HUES6 (cell line): ENCODE results near the gene ZNF593.

Source experiments
- H3K27ac ChIP-seq: 2 replicates; pipeline ENCODE4 v1.7.0; 2013; ENCODE audit warnings: low read depth, mild to moderate bottlenecking, low read length, inconsistent platforms
- H3K27me3 ChIP-seq: 2 replicates; pipeline ENCODE4 v1.6.1; 2013; ENCODE audit warnings: low read length; ENCODE audit not compliant: control insufficient read depth, insufficient read depth
- H3K36me3 ChIP-seq: 2 replicates; pipeline ENCODE4 v1.6.1; 2013; ENCODE audit warnings: low read length; ENCODE audit not compliant: control insufficient read depth, insufficient read depth
- H3K4me1 ChIP-seq: 2 replicates; pipeline ENCODE4 v1.6.1; 2013; ENCODE audit warnings: low read length; ENCODE audit not compliant: control insufficient read depth, insufficient read depth
- H3K4me3 ChIP-seq: 2 replicates; pipeline ENCODE4 v1.5.1; 2013; ENCODE audit warnings: low read depth, low read length
- H3K9ac ChIP-seq: one replicate; pipeline ENCODE4 v1.6.1; 2013; ENCODE audit warnings: mild to moderate bottlenecking, low read length
- H3K9me3 ChIP-seq: 2 replicates; pipeline ENCODE4 v1.6.1; 2013; ENCODE audit warnings: low read depth, low read length; ENCODE audit not compliant: control insufficient read depth, insufficient read depth

Gene ZNF593

DNA sequence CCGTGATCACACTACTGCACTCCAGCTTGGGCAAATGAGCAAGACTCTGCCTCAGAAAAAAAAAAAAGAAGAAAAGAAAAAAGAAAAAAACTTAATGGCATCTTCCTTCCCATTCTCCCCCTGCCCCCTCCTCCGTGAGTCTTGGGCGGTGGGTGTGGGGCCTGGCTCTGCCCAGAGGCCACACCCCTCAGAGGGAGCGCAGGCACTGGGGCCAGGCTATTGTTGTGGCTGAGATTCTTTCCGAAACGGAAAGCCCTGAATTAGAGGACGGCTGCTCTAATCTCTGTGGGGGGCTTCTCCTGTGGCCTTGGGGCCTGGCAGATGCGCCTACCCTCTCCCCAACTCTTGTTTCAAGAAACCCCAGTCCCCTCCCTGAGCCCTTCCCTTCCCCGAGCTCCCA, 15.0 kb upstream of the ZNF593 start:
- no peaks in the 10 kb centered on the region for H3K36me3 ChIP-seq
- H3K9ac ChIP-seq: no peak overlapping the region
- H3K27ac ChIP-seq: no peak overlapping the region
- H3K27me3 ChIP-seq: peaks cover 87% of the 10 kb centered on the region
- H3K4me1 ChIP-seq: peaks cover 44% of the 10 kb centered on the region
- no peaks in the 10 kb centered on the region for H3K9me3 ChIP-seq
- peak overlapping the region; percentile 49 for H3K4me3 ChIP-seq

DNA sequence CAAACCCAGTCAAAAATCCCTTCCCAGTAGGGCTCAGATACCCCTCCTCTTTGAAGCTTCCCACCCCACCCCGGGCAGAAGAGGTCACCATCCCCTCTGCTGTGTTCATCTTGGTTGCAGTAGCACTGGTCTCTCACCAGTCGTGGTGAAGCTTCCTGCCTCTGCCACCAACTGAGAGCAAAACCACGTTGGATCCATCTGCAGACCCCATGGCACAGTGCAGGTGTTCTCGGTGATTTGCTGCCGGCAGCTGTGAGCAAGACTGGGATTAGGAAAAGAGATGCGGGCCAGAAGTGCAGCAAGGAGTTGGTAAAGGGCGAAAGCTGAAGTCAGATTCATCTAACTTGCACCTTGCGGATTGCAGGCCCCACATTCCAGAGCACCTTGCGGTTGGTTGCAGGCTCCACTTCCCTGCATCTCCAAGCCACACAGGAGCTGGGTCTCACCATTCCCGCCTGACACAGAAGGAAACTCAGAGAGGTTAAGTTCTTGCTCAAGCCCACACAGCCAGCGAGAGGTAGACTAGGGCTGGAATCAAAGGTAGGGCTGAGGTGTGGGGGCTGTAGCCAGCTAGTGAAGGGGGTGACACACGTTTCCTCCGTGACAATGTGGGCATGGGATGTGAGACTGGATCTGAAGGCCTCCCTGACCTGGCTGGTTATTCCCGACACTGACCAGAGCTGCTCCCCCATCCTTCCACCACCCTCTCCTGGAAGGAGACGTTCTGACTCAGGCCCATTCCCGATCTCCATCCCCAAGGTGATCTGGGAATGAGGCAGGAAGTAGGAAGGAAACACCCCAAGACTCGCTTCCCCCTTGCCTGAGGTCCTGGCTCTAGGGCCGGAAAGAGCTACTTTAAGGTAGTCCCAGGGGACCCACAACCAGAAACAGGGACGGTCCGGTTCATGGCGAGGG, 14.1 kb upstream of the ZNF593 start:
- H3K9ac ChIP-seq: no peak overlapping the region
- H3K27ac ChIP-seq: no peak overlapping the region
- no peaks in the 10 kb centered on the region for H3K9me3 ChIP-seq
- H3K4me3 ChIP-seq: peak overlapping the region; percentile 49
- no peaks in the 10 kb centered on the region for H3K36me3 ChIP-seq
- H3K4me1 ChIP-seq: peaks cover 48% of the 10 kb centered on the region
- peaks cover 88% of the 10 kb centered on the region for H3K27me3 ChIP-seq

DNA sequence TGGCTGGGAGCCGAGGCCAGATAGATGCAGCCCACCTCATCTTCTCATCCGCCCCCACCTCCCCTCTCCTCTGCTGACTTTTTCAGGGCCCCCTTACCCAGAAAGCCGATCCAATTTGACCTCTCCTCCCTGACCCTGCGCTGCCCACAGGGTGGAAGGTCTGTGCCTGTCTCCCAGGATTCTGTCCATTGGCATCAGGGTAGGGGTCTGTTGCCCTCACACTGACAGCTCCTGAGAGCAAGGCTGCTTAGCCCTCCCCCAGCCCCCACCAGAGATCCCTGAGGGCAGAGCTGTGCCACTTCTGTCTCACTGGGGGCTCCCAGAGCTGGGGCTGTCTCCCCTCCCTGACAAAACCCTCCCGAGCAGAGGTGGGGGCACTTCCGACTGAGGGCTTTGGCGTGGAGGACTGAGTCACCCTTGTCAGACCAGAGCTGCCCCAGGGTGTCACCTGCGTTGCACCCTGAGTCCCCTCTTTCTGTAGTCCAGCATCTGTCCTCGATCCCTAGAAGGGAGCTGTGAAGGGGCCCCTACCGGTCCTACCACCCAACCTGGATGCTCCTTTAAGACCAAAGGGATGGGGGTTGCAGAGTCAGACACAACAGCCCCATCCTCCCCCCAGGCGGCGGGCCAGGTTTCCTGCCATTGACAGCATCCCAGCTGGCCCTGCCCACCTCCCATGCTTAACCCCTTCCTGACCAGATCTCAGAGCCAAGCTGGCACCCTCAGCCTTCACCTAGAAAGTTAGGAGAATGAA, 13.2 kb upstream of the ZNF593 start:
- H3K27me3 ChIP-seq: peaks cover 92% of the 10 kb centered on the region

DNA sequence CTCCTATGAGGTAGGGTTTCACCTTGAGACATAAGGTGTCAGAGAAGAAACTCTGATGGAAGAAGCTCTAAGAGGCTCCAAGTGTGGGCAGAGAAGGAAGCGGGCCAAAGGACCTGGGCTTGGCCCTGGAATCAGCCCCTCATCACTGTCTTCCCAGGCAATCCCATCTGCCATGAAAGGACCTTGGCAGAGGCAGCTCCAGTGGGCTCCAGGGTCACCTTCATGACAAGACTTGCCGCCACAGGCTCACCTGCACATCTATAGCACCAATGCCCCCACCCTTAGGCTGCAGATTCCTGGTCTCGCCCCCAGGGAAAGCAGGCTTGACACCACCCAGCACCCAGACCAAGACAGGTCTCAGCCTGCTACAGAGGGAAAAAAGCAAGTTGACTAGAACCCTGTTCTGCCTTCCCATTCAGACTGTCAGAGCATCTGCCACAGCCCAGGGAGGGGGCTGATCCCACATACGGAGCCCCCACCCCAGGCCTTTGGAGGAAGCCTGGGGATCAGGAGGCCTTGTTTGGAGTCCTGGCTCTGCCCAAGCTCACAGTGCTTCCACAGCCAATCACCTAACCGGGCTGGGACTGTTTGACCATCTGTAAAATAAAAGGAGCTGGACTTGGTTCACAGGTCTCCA, 11.3 kb upstream of the ZNF593 start:
- Histone ChIP-seq H3K27me3 (peaks cover 96% of the 10 kb centered on the region), H3K4me1 (peaks cover 57% of the 10 kb centered on the region), H3K4me3 (no peak overlapping the region; the same call in 1 of the 2 replicates), H3K9me3 (no peaks in the 10 kb centered on the region), H3K36me3 (no peaks in the 10 kb centered on the region), H3K27ac (no peak overlapping the region), H3K9ac (no peak overlapping the region)

More for the DNA sequence above, 13.2 kb upstream of the ZNF593 start:
- H3K4me1 ChIP-seq: peaks cover 56% of the 10 kb centered on the region
- H3K4me3 ChIP-seq: peak overlapping the region; percentile 49
- no peak overlapping the region for H3K9ac ChIP-seq
- no peak overlapping the region for H3K27ac ChIP-seq
- no peaks in the 10 kb centered on the region for H3K36me3 ChIP-seq
- no peaks in the 10 kb centered on the region for H3K9me3 ChIP-seq

DNA sequence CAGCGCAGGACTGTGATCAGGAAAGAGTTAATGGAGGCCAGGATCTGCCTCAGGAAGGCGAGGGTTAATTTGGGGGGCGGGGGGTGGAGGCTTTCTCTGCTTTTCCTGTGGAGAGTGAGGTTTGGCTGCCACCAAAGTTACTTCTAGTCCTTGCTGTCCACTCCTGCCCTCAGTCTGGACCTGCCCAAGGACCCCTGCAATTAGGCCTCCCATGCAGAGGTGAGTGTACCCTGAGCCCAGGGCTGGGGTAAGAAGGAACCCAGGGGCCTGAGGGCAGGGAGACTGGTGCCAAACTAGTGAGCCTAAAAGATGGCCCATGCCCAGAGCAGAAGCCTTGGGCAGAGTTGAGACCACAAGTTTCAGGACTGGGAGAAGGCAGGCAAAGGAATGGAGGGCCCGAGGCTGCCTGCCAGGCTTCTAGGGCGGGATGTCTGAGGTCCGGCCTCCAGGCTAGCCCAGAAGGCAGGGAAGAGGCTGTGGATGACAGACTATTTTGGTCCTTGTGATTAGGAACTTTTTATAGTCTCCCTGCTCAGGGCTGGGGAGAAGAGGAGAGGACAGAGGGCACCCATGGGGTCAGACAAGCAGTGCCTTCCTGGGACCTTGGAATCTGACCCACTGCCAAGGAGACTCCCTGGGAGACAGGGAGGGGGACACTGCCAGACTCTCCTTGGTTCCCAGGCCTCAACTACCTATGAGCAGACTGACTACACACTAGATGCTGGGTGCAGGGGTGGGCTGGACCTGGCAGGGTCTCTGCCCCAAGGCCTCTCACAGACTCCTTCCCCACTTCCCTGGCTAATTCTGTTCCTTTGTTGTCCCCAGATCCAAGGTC, 10.6 kb upstream of the ZNF593 start, which contains the start of gene FAM110D:
Gene FAM110D (plus strand): TSS at position 172 of the 835 bp plus-strand sequence. CDS start 2,213 bp downstream, outside the sequence.
- Histone ChIP-seq H3K27ac (no peak within 1 kb of the TSS), H3K4me1 (peaks cover 57% of the 10 kb centered on the region), H3K9me3 (no peaks in the 10 kb centered on the region), H3K36me3 (no peaks in the 10 kb centered on the region), H3K27me3 (peaks cover 96% of the 10 kb centered on the region), H3K4me3 (peak within 1 kb of the TSS; percentile 38; the same call in 1 of the 2 replicates), H3K9ac (peak within 1 kb of the TSS; percentile 40)

DNA sequence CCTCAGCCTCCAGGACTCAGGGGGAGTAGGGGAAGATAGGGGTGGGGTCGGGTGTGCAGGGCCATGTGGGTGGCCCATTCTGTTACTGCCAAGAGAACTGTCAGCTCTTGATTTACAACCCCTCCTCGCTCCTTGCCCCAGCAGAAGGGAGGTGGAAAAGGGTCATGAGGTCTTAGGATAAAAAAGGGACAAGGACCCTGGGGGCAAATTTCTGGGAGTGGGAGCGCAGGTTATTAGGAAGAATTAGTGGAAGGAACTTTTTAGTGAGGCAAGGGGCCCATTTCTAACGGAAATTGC, 10.0 kb upstream of the ZNF593 start:
- Histone ChIP-seq H3K4me1 (peaks cover 56% of the 10 kb centered on the region), H3K36me3 (no peaks in the 10 kb centered on the region), H3K4me3 (peak overlapping the region; percentile 38; the same call in 1 of the 2 replicates), H3K27me3 (peaks cover 91% of the 10 kb centered on the region), H3K9ac (no peak overlapping the region), H3K27ac (no peak overlapping the region), H3K9me3 (no peaks in the 10 kb centered on the region)

DNA sequence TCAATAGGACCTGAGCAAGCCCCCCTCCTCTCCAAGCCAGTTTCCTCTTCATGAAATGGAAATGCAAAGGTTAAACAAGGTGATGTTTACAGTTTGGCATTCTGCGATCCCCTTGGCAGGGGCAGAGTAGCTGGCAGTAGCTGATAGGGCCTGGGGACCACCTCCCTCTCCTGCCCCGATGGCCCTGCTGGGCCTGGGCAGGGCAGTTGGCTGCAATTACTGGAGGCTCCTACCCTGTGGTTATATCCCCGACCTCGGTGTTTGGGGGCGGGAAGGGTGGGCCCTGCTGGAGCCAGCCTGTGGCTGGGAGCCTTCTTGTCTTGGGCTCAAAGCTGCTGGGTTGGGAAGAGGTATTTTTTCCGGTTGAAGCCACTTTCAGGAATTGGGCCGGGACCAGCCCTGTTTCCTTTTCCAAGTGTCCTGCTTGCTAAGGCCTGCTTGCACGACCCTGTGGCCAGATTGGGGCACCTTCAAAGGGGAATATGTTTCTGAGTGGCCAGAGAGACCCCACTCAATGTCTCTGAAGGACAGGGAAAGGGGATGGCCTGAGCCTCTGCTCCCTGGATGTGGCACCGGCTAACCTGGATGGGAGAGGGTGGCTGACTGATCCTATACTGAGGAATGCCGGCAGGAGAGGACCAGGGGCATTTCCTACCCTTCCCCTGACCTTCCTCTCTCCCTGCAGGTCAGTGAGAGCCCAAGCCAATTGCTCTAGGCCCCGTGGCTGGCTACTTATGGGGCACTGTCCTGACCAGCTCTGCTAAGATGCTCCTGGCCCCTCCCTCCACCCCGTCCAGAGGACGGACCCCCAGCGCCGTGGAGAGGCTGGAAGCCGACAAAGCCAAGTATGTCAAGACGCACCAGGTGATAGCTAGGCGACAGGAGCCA, 8.9 kb upstream of the ZNF593 start:
- peaks cover 55% of the 10 kb centered on the region for H3K4me1 ChIP-seq
- H3K4me3 ChIP-seq: peak overlapping the region; percentile 59
- no peaks in the 10 kb centered on the region for H3K36me3 ChIP-seq
- no peak overlapping the region for H3K27ac ChIP-seq
- peaks cover 87% of the 10 kb centered on the region for H3K27me3 ChIP-seq
- no peaks in the 10 kb centered on the region for H3K9me3 ChIP-seq
- peak overlapping the region; percentile 10 for H3K9ac ChIP-seq

DNA sequence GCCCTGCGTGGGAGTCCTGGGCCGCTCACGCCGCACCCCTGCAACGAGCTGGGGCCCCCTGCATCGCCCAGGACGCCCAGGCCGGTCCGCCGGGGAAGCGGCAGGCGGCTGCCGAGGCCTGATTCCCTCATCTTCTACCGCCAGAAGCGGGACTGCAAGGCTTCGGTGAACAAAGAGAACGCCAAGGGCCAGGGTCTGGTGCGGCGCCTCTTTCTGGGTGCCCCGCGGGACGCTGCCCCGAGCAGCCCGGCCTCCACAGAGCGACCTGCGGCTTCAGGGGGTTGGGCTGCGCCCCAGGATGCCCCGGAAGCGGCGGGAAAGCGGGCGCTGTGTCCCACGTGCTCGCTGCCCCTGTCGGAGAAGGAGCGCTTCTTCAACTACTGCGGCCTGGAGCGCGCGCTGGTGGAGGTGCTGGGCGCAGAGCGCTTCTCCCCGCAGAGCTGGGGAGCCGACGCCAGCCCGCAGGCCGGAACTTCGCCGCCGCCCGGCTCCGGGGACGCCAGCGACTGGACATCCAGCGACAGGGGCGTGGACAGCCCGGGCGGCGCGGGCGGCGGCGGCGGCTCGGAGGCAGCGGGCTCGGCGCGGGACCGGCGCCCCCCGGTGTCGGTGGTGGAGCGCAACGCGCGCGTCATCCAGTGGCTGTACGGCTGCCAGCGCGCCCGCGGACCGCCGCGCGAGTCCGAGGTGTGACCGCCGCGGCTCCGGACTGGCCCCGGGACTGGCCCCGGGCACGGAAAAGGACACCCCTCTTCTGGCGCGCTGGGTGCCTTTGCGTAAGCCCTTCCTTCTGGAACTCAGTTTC, 8.1 kb upstream of the ZNF593 start:
- peaks cover 50% of the 10 kb centered on the region for H3K4me1 ChIP-seq
- peak overlapping the region; percentile 10 for H3K9ac ChIP-seq
- no peaks in the 10 kb centered on the region for H3K9me3 ChIP-seq
- H3K27ac ChIP-seq: no peak overlapping the region
- peaks cover 85% of the 10 kb centered on the region for H3K27me3 ChIP-seq
- no peaks in the 10 kb centered on the region for H3K36me3 ChIP-seq
- peak overlapping the region; percentile 59 for H3K4me3 ChIP-seq

DNA sequence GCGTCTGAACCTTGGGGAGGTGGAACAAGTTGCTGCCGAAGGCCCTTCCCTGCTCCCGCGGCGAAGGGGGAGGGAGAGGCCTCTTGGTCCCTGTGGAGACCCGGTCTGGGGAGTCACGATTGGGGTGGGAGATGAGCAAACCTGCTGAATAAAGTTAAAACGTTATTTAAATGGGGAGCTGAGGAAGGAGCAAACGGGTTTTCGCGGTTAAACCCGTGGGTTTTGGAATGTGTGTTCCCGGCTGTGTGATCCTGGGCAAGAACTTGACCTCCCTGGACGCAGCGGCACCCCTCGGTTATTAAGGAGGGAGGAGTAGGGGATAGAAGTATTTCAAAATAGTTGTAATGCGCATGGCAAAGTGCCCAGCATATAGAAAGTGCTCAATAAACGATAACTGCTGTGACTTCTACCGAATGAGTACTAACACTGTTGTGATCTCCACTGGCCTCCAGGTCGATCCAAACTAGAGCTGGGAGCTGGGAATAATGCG, 7.4 kb upstream of the ZNF593 start:
- Histone ChIP-seq H3K36me3 (no peaks in the 10 kb centered on the region), H3K27me3 (peaks cover 87% of the 10 kb centered on the region), H3K4me3 (peak overlapping the region; percentile 59), H3K9me3 (no peaks in the 10 kb centered on the region), H3K27ac (no peak overlapping the region), H3K9ac (peak overlapping the region; percentile 5), H3K4me1 (peaks cover 49% of the 10 kb centered on the region)
